A549 (cell line): Measurements from ENCODE around the gene BMP3.

Source experiments
- ESRRA ChIP-seq: fragments of 150-350 bp; IDR thresholded peaks from 2 replicates; pipeline ENCODE4 v1.6.1; 2014; ENCODE audit warnings: mild to moderate bottlenecking, low read length, borderline replicate concordance
- HOXB13 ChIP-seq: fragments of 250-450 bp; sonication (Bioruptor Pico); IDR thresholded peaks from 2 replicates; pipeline ENCODE4 v1.5.0; 2020; ENCODE audit warnings: low read depth, mild to moderate bottlenecking, moderate library complexity
- JUNB ChIP-seq: fragments of >200 bp; sonication (Bioruptor Twin); formaldehyde crosslinking; IDR thresholded peaks from 2 replicates; pipeline ENCODE4 v1.6.1; 2016
- MYC ChIP-seq: IDR thresholded peaks from 2 replicates; pipeline ENCODE4 v1.6.1; 2012; ENCODE audit warnings: mild to moderate bottlenecking, inconsistent platforms, low read length, improper control_type of control experiment, borderline replicate concordance
- RCOR1 ChIP-seq: fragments of 150-350 bp; IDR thresholded peaks from 2 replicates; pipeline ENCODE4 v1.6.1; 2014; ENCODE audit warnings: antibody characterized with exemption, low read length, low read depth
- SREBF2 ChIP-seq: fragments of 450-650 bp; IDR thresholded peaks from 2 replicates; pipeline ENCODE4 v1.6.1; 2014; ENCODE audit warnings: mild to moderate bottlenecking, moderate library complexity
- ZFP36 ChIP-seq: fragments of 450-650 bp; IDR thresholded peaks from 2 replicates; pipeline ENCODE4 v1.6.1; 2014; ENCODE audit warnings: borderline replicate concordance; ENCODE audit not compliant: partially characterized antibody
- TF ChIP-seq, protein P1 (sequence below): IDR thresholded peaks from 2 replicates; pipeline ENCODE4 v1.6.1; 2012
- TF ChIP-seq, protein P2 (sequence below): fragments of >200 bp; sonication (Bioruptor Twin); formaldehyde crosslinking; IDR thresholded peaks from 3 replicates; pipeline ENCODE4 v1.5.1; 2016
- TF ChIP-seq, protein P3 (sequence below): fragments of 200-600 bp; sonication (generic); IDR thresholded peaks from 2 replicates; pipeline ENCODE4 v1.6.1; 2016; ENCODE audit warnings: antibody characterized with exemption, mild to moderate bottlenecking, moderate library complexity
- TF ChIP-seq, protein P4 (sequence below): fragments of >200 bp; sonication (Bioruptor Twin); formaldehyde crosslinking; IDR thresholded peaks from 3 replicates; pipeline ENCODE4 v1.6.1; 2016
- TF ChIP-seq, protein P5 (sequence below): fragments of 250-450 bp; sonication (Bioruptor Pico); IDR thresholded peaks from 2 replicates; pipeline ENCODE4 v1.5.0; 2021; ENCODE audit warnings: mild to moderate bottlenecking, moderate library complexity, borderline replicate concordance

DNA sequence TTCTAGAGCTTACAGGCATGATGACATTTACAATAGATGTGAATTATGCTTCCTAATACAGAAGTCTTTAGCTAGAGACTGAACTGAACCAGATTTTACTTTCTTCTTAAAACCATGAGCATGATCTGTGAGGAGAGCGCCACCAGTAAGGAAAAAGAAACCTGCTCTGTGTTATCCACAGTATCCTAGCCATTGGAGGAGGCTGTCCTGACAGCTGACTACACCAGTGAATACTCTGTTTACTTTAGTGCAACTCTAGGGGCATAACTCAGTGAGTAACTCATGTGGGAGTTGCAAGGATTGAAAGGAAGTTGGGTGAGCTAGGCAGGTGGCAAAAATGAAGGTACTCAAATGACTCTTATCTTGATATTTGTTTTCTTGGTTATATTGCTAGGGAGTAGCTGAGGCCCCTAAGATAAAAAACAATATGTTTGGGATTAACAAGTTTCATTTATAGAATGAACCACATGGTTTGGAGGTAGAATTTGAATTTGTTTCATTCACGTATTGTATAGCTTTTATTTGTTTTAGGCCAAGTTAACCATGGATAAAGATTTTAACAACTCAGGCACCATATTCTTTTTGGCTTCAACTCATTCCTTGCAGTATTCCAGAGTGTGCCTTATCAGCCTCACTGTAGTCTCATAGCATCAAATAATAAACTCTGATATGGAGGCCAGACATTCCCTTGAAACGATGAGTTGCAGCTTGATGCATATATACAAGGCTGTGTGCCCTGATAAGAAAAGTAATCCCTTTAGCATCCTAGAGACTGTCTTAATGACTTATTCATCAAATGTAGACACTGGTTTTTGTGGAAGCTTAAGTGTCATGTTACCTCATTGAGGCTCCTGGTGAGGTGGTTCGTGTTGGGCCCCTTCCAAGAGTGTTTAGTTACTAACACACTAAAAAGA is 2.5 kb downstream of the BMP3 start:
- TF ChIP-seq, protein P1, sequence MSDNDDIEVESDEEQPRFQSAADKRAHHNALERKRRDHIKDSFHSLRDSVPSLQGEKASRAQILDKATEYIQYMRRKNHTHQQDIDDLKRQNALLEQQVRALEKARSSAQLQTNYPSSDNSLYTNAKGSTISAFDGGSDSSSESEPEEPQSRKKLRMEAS: no peak
- TF ChIP-seq MYC (no peak), RCOR1 (no peak), ESRRA (no peak), SREBF2 (no peak), JUNB (no peak), ZFP36 (no peak), HOXB13 (CRISPR knock-in tag) (no peak)
- TF ChIP-seq, protein P2, sequence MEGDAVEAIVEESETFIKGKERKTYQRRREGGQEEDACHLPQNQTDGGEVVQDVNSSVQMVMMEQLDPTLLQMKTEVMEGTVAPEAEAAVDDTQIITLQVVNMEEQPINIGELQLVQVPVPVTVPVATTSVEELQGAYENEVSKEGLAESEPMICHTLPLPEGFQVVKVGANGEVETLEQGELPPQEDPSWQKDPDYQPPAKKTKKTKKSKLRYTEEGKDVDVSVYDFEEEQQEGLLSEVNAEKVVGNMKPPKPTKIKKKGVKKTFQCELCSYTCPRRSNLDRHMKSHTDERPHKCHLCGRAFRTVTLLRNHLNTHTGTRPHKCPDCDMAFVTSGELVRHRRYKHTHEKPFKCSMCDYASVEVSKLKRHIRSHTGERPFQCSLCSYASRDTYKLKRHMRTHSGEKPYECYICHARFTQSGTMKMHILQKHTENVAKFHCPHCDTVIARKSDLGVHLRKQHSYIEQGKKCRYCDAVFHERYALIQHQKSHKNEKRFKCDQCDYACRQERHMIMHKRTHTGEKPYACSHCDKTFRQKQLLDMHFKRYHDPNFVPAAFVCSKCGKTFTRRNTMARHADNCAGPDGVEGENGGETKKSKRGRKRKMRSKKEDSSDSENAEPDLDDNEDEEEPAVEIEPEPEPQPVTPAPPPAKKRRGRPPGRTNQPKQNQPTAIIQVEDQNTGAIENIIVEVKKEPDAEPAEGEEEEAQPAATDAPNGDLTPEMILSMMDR: no peak
- TF ChIP-seq, protein P3, sequence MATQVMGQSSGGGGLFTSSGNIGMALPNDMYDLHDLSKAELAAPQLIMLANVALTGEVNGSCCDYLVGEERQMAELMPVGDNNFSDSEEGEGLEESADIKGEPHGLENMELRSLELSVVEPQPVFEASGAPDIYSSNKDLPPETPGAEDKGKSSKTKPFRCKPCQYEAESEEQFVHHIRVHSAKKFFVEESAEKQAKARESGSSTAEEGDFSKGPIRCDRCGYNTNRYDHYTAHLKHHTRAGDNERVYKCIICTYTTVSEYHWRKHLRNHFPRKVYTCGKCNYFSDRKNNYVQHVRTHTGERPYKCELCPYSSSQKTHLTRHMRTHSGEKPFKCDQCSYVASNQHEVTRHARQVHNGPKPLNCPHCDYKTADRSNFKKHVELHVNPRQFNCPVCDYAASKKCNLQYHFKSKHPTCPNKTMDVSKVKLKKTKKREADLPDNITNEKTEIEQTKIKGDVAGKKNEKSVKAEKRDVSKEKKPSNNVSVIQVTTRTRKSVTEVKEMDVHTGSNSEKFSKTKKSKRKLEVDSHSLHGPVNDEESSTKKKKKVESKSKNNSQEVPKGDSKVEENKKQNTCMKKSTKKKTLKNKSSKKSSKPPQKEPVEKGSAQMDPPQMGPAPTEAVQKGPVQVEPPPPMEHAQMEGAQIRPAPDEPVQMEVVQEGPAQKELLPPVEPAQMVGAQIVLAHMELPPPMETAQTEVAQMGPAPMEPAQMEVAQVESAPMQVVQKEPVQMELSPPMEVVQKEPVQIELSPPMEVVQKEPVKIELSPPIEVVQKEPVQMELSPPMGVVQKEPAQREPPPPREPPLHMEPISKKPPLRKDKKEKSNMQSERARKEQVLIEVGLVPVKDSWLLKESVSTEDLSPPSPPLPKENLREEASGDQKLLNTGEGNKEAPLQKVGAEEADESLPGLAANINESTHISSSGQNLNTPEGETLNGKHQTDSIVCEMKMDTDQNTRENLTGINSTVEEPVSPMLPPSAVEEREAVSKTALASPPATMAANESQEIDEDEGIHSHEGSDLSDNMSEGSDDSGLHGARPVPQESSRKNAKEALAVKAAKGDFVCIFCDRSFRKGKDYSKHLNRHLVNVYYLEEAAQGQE: no peak
- TF ChIP-seq, protein P4, sequence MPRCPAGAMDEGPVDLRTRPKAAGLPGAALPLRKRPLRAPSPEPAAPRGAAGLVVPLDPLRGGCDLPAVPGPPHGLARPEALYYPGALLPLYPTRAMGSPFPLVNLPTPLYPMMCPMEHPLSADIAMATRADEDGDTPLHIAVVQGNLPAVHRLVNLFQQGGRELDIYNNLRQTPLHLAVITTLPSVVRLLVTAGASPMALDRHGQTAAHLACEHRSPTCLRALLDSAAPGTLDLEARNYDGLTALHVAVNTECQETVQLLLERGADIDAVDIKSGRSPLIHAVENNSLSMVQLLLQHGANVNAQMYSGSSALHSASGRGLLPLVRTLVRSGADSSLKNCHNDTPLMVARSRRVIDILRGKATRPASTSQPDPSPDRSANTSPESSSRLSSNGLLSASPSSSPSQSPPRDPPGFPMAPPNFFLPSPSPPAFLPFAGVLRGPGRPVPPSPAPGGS: no peak
- TF ChIP-seq, protein P5, sequence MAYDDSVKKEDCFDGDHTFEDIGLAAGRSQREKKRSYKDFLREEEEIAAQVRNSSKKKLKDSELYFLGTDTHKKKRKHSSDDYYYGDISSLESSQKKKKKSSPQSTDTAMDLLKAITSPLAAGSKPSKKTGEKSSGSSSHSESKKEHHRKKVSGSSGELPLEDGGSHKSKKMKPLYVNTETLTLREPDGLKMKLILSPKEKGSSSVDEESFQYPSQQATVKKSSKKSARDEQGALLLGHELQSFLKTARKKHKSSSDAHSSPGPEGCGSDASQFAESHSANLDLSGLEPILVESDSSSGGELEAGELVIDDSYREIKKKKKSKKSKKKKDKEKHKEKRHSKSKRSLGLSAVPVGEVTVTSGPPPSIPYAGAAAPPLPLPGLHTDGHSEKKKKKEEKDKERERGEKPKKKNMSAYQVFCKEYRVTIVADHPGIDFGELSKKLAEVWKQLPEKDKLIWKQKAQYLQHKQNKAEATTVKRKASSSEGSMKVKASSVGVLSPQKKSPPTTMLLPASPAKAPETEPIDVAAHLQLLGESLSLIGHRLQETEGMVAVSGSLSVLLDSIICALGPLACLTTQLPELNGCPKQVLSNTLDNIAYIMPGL (CRISPR knock-in tag): no peak
